Coronary artery (tissue), 2 donors: ENCODE measurements around the gene PTAR1.

Experiments
- DNase-seq: peaks from one replicate; pipeline ENCODE4 v3.0.0-alpha.2; 2017; ENCODE audit warnings: low spot score
- H3K27ac ChIP-seq, 2 donors: fragments of 200-600 bp; sonication (generic); one replicate each; pipeline ENCODE4 v1.5.1; 2016 to 2019
- H3K4me3 ChIP-seq: fragments of 200-600 bp; sonication (generic); 2 replicates; pipeline ENCODE4 v1.5.1; 2016; ENCODE audit warnings: mild to moderate bottlenecking, moderate library complexity
- CTCF ChIP-seq: fragments of 200-600 bp; sonication (generic); IDR thresholded peaks from one replicate; pipeline ENCODE4 v1.5.1; 2019; ENCODE audit warnings: antibody characterized with exemption

The PTAR1 gene

GRCh38 chr9:69671879-69672595 lies 87.8 kb downstream of the PTAR1 start, which contains the start of gene APBA1:
APBA1 (minus strand) TSS chr9:69672371.
- TF ChIP-seq CTCF, result no peak
- H3K27ac ChIP-seq, result peak within 1 kb of the TSS; percentile 73 to 86

GRCh38 chr9:69671311-69671878 lies 88.4 kb downstream of the PTAR1 start:
- H3K4me3 ChIP-seq, result peak overlapping the region; percentile 86
- no peak for DNase-seq
- H3K27ac ChIP-seq, result peak overlapping the region; percentile 73 to 86
- no peak for TF ChIP-seq CTCF

More at GRCh38 chr9:69671879-69672595, 87.8 kb downstream of the PTAR1 start, which contains the start of gene APBA1:
- peak; percentile 80 for DNase-seq
- peak within 1 kb of the TSS; percentile 86 for H3K4me3 ChIP-seq

GRCh38 chr9:69667306-69667705 lies 92.5 kb downstream of the PTAR1 start:
- Histone ChIP-seq H3K27ac (no peak overlapping the region), H3K4me3 (no peak overlapping the region)
- TF ChIP-seq CTCF, result no peak
- DNase-seq, result no peak

GRCh38 chr9:69660304-69660703 lies 99.5 kb downstream of the PTAR1 start:
- Histone ChIP-seq H3K27ac (no peak overlapping the region), H3K4me3 (no peak overlapping the region)
- no peak for TF ChIP-seq CTCF
- DNase-seq, result no peak
